ENCODE results near the gene GTSF1L. TPM values are rescaled to one million over a fixed set of nuclear protein-coding genes. Genes with fewer than 3 reads are reported as not detected.

GTSF1L gene
- total RNA-seq, 1 donor from 2014 or later = not detected

DNA sequence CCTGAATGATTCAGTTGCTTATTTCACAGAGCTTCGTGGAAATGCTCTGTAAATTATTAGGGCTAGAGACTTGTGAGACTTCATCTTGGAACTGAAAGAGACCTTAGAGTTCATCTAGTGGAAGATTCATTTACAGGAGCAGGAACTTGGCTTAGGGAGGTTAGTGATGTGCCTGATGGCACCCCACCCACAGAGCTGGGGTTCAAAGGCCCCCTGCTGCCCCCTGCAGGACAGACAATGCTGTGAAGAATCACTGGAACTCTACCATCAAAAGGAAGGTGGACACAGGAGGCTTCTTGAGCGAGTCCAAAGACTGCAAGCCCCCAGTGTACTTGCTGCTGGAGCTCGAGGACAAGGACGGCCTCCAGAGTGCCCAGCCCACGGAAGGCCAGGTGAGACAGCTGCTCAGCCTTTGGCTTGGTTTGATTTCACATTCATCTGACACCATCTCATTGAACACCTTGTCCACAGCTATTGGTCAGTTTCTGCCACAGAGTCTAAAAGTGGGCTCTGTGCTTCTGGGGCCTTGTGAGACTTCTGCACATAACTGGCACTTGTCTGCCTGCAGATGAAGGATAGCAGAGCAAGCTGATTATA, 34.8 kb downstream of the GTSF1L start:
- H3K27ac ChIP-seq (replicated peaks) = no peak overlapping the region
- no peaks in the 10 kb centered on the region for H3K36me3 ChIP-seq
- intact Hi-C loops (cut with micrococcal nuclease) = no loop called here
- H3K27me3 ChIP-seq (ENCODE audit: low read depth) = no peaks in the 10 kb centered on the region
- H3K4me1 ChIP-seq = no peaks in the 10 kb centered on the region
- no peaks in the 10 kb centered on the region for H3K9me3 ChIP-seq (replicated peaks)
- no peak overlapping the region for H3K4me3 ChIP-seq
- DNase-seq = no peak
- TF ChIP-seq, protein P1, sequence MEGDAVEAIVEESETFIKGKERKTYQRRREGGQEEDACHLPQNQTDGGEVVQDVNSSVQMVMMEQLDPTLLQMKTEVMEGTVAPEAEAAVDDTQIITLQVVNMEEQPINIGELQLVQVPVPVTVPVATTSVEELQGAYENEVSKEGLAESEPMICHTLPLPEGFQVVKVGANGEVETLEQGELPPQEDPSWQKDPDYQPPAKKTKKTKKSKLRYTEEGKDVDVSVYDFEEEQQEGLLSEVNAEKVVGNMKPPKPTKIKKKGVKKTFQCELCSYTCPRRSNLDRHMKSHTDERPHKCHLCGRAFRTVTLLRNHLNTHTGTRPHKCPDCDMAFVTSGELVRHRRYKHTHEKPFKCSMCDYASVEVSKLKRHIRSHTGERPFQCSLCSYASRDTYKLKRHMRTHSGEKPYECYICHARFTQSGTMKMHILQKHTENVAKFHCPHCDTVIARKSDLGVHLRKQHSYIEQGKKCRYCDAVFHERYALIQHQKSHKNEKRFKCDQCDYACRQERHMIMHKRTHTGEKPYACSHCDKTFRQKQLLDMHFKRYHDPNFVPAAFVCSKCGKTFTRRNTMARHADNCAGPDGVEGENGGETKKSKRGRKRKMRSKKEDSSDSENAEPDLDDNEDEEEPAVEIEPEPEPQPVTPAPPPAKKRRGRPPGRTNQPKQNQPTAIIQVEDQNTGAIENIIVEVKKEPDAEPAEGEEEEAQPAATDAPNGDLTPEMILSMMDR (IDR thresholded peaks at IDR 0.05; ENCODE audit: borderline replicate concordance) = peak; percentile 50

DNA sequence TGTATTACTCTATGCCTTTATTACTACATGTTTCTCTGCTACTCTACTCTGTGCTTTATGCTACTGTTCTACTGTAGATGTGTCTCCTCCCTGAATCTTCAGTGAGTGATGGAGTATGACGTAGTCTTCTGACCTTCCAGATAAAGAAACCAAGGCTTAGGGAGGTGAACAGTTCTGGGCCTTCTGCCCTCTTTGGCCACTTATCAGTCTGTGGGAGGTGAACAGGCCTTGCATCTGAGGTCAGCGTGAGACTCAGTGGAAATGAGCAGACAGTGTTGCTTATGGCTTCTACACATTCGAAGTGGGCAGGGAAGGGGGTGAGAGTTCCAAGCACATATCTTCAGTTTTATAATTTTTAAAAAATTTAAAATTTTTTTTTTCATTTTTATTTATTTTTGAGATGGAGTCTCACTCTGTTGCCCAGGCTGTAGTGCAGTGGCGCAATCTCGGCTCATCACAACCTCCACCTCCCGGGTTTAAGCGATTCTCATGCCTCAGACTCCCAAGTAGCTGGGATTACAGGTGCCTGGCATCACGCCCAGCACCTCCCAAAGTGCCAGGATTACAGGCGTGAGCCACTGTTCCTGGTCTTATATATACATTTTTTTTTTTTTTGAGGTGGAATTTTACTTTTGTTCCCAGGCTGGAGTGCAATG, 35.7 kb downstream of the GTSF1L start:
- Histone ChIP-seq H3K27ac (replicated peaks) (no peak overlapping the region), H3K4me3 (no peak overlapping the region), H3K36me3 (no peaks in the 10 kb centered on the region), H3K27me3 (ENCODE audit: low read depth) (no peaks in the 10 kb centered on the region), H3K9me3 (replicated peaks) (no peaks in the 10 kb centered on the region), H3K4me1 (no peaks in the 10 kb centered on the region)
- no peak for DNase-seq
- intact Hi-C loops (cut with micrococcal nuclease) = no loop called here
- TF ChIP-seq, protein P1 (IDR thresholded peaks at IDR 0.05; ENCODE audit: borderline replicate concordance) = no peak

DNA sequence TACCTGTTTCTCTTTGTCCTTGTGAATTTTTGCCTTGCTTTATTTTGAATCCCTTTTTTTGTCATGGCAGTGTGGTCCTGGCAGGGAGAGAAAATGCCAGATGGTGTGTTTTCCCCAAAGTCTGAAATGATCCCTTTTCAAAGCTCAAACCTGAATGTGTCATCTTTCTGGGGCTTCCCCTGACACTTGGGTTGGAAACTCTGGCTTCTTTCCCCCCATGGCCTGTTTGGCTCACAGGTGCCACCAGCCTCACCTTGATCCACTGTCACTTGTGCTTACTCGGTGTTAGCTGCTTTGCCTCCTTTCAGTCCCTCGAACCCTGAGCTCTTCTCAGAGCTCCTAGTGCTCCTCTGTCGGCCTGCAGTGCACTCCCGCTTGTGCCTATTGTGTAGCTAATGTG, 37.6 kb downstream of the GTSF1L start:
- Histone ChIP-seq H3K27me3 (ENCODE audit: low read depth) (no peaks in the 10 kb centered on the region), H3K36me3 (no peaks in the 10 kb centered on the region), H3K4me1 (no peaks in the 10 kb centered on the region), H3K9me3 (replicated peaks) (no peaks in the 10 kb centered on the region), H3K4me3 (no peak overlapping the region), H3K27ac (replicated peaks) (no peak overlapping the region)
- TF ChIP-seq, protein P1 (IDR thresholded peaks at IDR 0.05; ENCODE audit: borderline replicate concordance) = no peak
- intact Hi-C loops (cut with micrococcal nuclease) = no loop called here
- no peak for DNase-seq

DNA sequence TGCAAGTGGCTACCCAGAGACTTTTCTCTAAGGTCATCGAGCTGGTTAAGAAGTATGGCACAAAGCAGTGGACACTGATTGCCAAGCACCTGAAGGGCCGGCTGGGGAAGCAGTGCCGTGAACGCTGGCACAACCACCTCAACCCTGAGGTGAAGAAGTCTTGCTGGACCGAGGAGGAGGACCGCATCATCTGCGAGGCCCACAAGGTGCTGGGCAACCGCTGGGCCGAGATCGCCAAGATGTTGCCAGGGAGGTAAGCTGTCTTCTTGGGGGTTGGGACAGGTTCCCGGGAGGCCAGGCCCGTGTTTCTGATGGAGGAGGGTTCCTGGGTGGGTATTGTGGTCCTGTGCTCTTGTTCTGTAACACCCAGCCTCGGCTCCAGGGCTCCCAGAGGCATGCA, 40.0 kb downstream of the GTSF1L start:
- Histone ChIP-seq H3K9me3 (replicated peaks) (no peaks in the 10 kb centered on the region), H3K27me3 (ENCODE audit: low read depth) (no peaks in the 10 kb centered on the region), H3K27ac (replicated peaks) (no peak overlapping the region), H3K4me1 (no peaks in the 10 kb centered on the region), H3K36me3 (no peaks in the 10 kb centered on the region), H3K4me3 (no peak overlapping the region)
- intact Hi-C loops (cut with micrococcal nuclease) = no loop called here
- no peak for DNase-seq
- TF ChIP-seq, protein P1 (IDR thresholded peaks at IDR 0.05; ENCODE audit: borderline replicate concordance) = no peak

DNA sequence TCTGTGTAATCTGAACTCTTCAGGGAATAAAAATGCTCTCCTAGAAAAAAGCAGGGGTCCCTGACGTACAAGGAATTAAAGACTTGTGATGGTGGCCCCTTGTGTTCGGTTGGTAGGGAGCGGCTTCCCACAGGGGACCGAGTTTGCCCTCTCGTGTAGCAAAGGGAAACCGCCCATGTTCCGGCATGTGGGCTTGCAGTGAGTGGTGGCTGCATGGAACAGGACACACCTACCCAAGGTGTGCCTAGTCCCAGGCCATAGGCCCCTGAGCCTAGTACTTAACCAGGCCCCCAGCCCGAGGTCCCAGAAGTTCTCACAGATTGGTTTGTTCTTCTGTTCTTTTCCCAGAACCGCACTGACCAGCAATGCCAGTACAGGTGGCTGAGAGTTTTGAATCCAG, 44.4 kb downstream of the GTSF1L start:
- Histone ChIP-seq H3K36me3 (no peaks in the 10 kb centered on the region), H3K4me3 (no peak overlapping the region), H3K4me1 (no peaks in the 10 kb centered on the region), H3K9me3 (replicated peaks) (no peaks in the 10 kb centered on the region), H3K27me3 (ENCODE audit: low read depth) (no peaks in the 10 kb centered on the region), H3K27ac (replicated peaks) (no peak overlapping the region)
- intact Hi-C loops (cut with micrococcal nuclease) = no loop called here
- no peak for DNase-seq
- TF ChIP-seq, protein P1 (IDR thresholded peaks at IDR 0.05; ENCODE audit: borderline replicate concordance) = no peak
